HepG2 (cell line): ENCODE measurements around the gene C11orf42. TPM values are rescaled to one million over a fixed set of nuclear protein-coding genes. Genes with fewer than 3 reads are reported as not detected.
A peak's percentile ranks its signal among the peaks of the same experiment; 100 is the strongest.

Source experiments
- E2F2 ChIP-seq: sonication (generic); formaldehyde crosslinking; IDR thresholded peaks from 2 replicates; pipeline ENCODE4 v1.4.0; 2020; ENCODE audit warnings: missing genetic modification reagents, borderline replicate concordance
- FOSL2 ChIP-seq: sonication (generic); formaldehyde crosslinking; IDR thresholded peaks from 2 replicates; pipeline ENCODE4 v1.4.0; 2020; ENCODE audit warnings: missing genetic modification reagents
- HES4 ChIP-seq: sonication (generic); formaldehyde crosslinking; IDR thresholded peaks from 2 replicates; pipeline ENCODE4 v1.9.0; 2021; ENCODE audit warnings: mild to moderate bottlenecking, missing genetic modification reagents, borderline replicate concordance
- HNRNPK ChIP-seq: fragments of 200-400 bp; formaldehyde crosslinking; IDR thresholded peaks from 2 replicates; pipeline ENCODE4 v1.6.1; 2018; ENCODE audit warnings: low read length, low read depth, moderate library complexity, mild to moderate bottlenecking; ENCODE audit not compliant: poor library complexity, severe bottlenecking
- KMT2B ChIP-seq: IDR thresholded peaks from 2 replicates; pipeline ENCODE4 v1.6.1; 2016; ENCODE audit warnings: missing genetic modification reagents, missing compliant biosample characterization
- MAX ChIP-seq: IDR thresholded peaks from 2 replicates; pipeline ENCODE4 v1.6.1; 2012; ENCODE audit warnings: inconsistent platforms
- MBNL3 ChIP-seq: fragments of 250-450 bp; sonication (Bioruptor Pico); conservative IDR thresholded peaks from 2 replicates; pipeline ENCODE4 v1.8.0; 2022; ENCODE audit warnings: mild to moderate bottlenecking, inconsistent platforms
- NR2F6 ChIP-seq, 2 experiments: IDR thresholded peaks; 2 replicates each; pipeline ENCODE4 v1.6.1; 2016; ENCODE audit warnings: antibody characterized with exemption in 1 of 2, mild to moderate bottlenecking in 1 of 2
- RARG ChIP-seq: sonication (generic); formaldehyde crosslinking; IDR thresholded peaks from 2 replicates; pipeline ENCODE4 v1.4.0; 2020; ENCODE audit warnings: low read depth, mild to moderate bottlenecking, missing genetic modification reagents
- TERF1 ChIP-seq: sonication (generic); formaldehyde crosslinking; IDR thresholded peaks from 2 replicates; pipeline ENCODE4 v1.8.0; 2022; ENCODE audit warnings: mild to moderate bottlenecking, missing genetic modification reagents, moderate library complexity
- ZNF276 ChIP-seq: sonication (generic); formaldehyde crosslinking; IDR thresholded peaks from 2 replicates; pipeline ENCODE4 v1.4.0; 2020; ENCODE audit warnings: mild to moderate bottlenecking, low read depth, missing genetic modification reagents
- ZNF292 ChIP-seq: sonication (generic); formaldehyde crosslinking; IDR thresholded peaks from 2 replicates; pipeline ENCODE4 v1.8.1; 2022; ENCODE audit warnings: mild to moderate bottlenecking, low read depth, missing genetic modification reagents, borderline replicate concordance
- ZNF609 ChIP-seq: sonication (generic); formaldehyde crosslinking; IDR thresholded peaks from 2 replicates; pipeline ENCODE4 v1.4.0; 2020; ENCODE audit warnings: mild to moderate bottlenecking, missing genetic modification reagents, borderline replicate concordance
- ZNF710 ChIP-seq: sonication (generic); formaldehyde crosslinking; IDR thresholded peaks from 2 replicates; pipeline ENCODE4 v1.5.0; 2020; ENCODE audit warnings: mild to moderate bottlenecking, missing genetic modification reagents, borderline replicate concordance
- ZNF749 ChIP-seq: sonication (generic); formaldehyde crosslinking; IDR thresholded peaks from 2 replicates; pipeline ENCODE4 v1.8.0; 2022; ENCODE audit warnings: mild to moderate bottlenecking, missing genetic modification reagents, moderate library complexity, borderline replicate concordance
- polyA plus RNA-seq, 8 experiments: library from polyadenylated mRNA; depleted of rRNA in 3 of 8; stranded (reverse) in 7 of 8; unstranded in 1 of 8; fragments of >200 nt; fragmentation: Illumina TruSeq in 4 of 8; extraction: Trizol in 4 of 8; gene quantifications; 2 replicates each; pipeline versions ENCODE4 v1.2.1 to v1.2.3, GENCODE V29; 2011 to 2016; ENCODE audit warnings: low read depth in 4 of 8, missing spikeins in 1 of 8, mixed read lengths in 1 of 8; ENCODE audit not compliant: insufficient read depth in 1 of 8
- total RNA-seq, 5 experiments: library from RNA; depleted of rRNA; stranded (reverse); fragments of >200 nt; fragmentation: Illumina TruSeq; extraction: Trizol; gene quantifications; 2 replicates each; pipeline ENCODE4 v1.2.3, GENCODE V29; 2016; ENCODE audit warnings: low read depth in 1 of 5

C11orf42 gene
- total and polyA plus RNA-seq, 2 of the 13 experiments (the other 11 are each of a cell fraction or from before 2014, with no cell fraction given) = not detected

GRCh38 chr11:6234387-6235107, 29.2 kb downstream of the C11orf42 start, which contains the start of gene FHIP1B (continued):
- TF ChIP-seq HNRNPK = no peak
- TF ChIP-seq ZNF710 (CRISPR knock-in tag) = 0 out of 2 replicates have a peak, but pooled peaks have one; percentile 28
- TF ChIP-seq FOSL2 (CRISPR knock-in tag) = no peak
- no peak for TF ChIP-seq NR2F6 (IDR thresholded peaks at IDR 0.05)
- no peak for TF ChIP-seq NR2F6 (CRISPR knock-in tag; IDR thresholded peaks at IDR 0.05)
- TF ChIP-seq ZNF292 (CRISPR knock-in tag) = no peak
- no peak for TF ChIP-seq ZNF609 (CRISPR knock-in tag)
- TF ChIP-seq HES4 (CRISPR knock-in tag) = no peak
- peak; percentile 75; the same call in 1 of the 2 replicates for TF ChIP-seq ZNF276
- TF ChIP-seq MBNL3 (CRISPR knock-in tag) = no peak
- TF ChIP-seq TERF1 (CRISPR knock-in tag) = no peak
- peak; percentile 55; the same call in 1 of the 2 replicates for TF ChIP-seq MAX
- TF ChIP-seq KMT2B = no peak
- no peak for TF ChIP-seq ZNF749
- TF ChIP-seq RARG = no peak
- TF ChIP-seq E2F2 (CRISPR knock-in tag) = no peak
